HG03342 (cell line): Measurements from ENCODE around the gene RAD23A.
"Not testable (repeated sequence)": the region's sequence is repeated elsewhere in the genome, so short reads cannot be mapped to it uniquely, and the experiment has no call there.

Experiments used
- ATAC-seq: cut with Tn5 transposase; IDR thresholded peaks from one replicate; pipeline ENCODE4 v1.9.1; 2021; ENCODE audit warnings: mild to moderate bottlenecking, moderate library complexity; ENCODE audit not compliant: unreplicated experiment

RAD23A gene

GRCh38 chr19:12937927-12938778 lies 7.5 kb upstream of the RAD23A start, which contains the start of gene CALR:
TSS of gene CALR (plus strand) at chr19:12938609. CDS start at chr19:12938680, 71 bp downstream.
- ATAC-seq = peak; percentile 81

DNA sequence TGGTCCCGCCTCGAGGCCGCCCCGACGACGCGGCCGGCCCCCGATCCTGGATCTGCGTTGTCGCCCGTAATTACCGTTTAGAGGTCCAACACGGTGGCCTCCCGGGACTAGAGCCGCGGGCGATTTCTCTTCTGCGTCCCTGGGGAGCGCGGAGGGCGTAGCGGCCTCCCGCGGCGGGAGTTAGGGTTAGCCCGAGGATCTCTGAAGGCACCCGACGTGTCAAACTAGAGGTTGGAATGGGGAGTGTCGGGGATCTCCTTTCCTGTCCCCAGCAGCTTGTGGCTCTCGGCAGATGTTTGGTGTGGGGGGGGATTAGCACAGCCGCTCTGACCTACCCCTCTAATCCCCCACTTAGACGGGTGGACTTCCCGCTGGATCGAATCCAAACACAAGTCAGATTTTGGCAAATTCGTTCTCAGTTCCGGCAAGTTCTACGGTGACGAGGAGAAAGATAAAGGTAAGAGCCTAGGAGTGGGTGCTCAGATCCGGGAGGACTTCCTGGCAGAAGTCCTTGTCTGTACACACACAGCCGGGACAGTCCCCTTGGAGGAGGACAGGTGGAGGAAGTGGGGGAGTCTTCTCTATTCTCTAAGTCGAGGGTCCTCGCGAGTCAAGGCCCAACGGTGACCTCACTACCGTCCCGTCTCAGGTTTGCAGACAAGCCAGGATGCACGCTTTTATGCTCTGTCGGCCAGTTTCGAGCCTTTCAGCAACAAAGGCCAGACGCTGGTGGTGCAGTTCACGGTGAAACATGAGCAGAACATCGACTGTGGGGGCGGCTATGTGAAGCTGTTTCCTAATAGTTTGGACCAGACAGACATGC lies 6.7 kb upstream of the RAD23A start:
- ATAC-seq = peak; percentile 4

DNA sequence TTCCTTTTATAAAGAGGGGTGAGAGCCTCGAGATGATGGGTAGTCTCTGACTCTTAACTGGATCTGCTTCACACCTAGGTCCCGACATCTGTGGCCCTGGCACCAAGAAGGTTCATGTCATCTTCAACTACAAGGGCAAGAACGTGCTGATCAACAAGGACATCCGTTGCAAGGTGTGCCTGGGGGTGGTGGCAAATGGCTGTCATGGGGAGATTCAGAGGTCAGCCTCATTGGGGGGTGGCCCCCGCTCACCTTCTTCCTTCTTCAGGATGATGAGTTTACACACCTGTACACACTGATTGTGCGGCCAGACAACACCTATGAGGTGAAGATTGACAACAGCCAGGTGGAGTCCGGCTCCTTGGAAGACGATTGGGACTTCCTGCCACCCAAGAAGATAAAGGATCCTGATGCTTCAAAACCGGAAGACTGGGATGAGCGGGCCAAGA lies 5.7 kb upstream of the RAD23A start:
- ATAC-seq = no peak

GRCh38 chr19:12940897-12941296 lies 4.8 kb upstream of the RAD23A start:
- ATAC-seq = no peak

GRCh38 chr19:12943437-12944044 lies 2.1 kb upstream of the RAD23A start:
- ATAC-seq = no peak

DNA sequence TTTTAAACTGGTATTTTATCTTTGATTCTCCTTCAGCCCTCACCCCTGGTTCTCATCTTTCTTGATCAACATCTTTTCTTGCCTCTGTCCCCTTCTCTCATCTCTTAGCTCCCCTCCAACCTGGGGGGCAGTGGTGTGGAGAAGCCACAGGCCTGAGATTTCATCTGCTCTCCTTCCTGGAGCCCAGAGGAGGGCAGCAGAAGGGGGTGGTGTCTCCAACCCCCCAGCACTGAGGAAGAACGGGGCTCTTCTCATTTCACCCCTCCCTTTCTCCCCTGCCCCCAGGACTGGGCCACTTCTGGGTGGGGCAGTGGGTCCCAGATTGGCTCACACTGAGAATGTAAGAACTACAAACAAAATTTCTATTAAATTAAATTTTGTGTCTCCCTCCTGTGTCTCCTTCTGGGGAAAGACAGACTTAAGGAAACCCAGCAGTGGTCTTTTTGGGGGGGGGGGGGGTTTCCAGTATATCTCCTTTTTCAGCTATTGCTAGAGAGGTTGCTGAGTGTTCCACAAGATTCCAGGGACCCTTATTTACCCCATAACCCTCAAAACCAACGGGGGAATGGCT lies 1.5 kb upstream of the RAD23A start:
- ATAC-seq = no peak

GRCh38 chr19:12946092-12946721 lies 545 bp downstream of the RAD23A start:
- ATAC-seq = peak; percentile 26

GRCh38 chr19:12946731-12947496 lies 1.3 kb downstream of the RAD23A start:
- ATAC-seq = no peak

DNA sequence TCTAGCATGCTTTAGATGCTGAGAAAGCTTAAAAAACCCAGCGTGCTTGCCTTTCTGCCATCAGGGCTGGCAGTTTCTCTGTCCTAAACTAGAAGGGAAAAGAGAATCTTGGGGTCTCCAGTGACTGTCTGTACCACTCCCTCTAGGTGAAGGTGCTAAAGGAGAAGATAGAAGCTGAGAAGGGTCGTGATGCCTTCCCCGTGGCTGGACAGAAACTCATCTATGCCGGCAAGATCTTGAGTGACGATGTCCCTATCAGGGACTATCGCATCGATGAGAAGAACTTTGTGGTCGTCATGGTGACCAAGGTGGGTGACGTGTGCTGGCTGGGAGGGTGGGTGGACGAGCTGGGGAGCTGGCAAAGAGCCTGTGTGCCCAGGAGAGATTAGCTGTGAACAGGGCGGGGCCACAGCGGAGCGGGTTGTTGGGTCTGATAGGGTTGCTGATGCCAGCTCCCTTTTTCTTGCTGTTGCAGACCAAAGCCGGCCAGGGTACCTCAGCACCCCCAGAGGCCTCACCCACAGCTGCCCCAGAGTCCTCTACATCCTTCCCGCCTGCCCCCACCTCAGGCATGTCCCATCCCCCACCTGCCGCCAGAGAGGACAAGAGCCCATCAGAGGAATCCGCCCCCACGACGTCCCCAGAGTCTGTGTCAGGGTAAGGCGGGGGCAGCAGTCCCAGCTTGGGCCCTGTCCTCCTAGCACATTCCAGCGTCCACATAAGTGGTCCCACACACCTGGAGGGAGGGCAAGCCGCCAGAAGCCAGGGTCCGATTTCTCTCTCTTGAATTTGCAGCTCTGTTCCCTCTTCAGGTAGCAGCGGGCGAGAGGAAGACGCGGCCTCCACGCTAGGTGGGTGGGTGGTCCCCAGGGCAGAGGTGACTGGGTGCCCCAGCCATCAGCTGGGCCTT lies 2.3 kb downstream of the RAD23A start:
- no peak for ATAC-seq

GRCh38 chr19:12948612-12949362 lies 3.1 kb downstream of the RAD23A start:
- ATAC-seq = no peak

- ATAC-seq = no peak
Measured at GRCh38 chr19:12949363-12950283, 4.0 kb downstream of the RAD23A start.

DNA sequence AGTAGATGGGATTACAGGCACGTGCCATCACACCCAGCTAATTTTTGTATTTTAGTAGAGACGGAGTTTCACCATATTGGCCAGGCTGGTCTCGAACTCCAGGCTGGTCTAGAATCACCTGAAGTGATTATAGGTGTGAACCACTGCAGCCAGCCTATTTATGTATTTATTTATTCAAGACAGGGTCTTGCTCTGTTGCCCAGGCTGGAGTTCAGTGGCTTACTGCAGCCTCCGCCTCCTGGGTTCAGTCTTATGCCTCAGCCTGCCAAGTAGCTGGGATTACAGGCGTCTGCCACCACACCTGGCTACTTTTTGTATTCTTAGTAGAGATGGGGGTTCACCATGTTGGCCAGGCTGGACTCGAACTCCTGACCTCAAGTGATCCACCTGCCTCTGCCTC lies 6.4 kb downstream of the RAD23A start:
- ATAC-seq = not testable (repeated sequence)

DNA sequence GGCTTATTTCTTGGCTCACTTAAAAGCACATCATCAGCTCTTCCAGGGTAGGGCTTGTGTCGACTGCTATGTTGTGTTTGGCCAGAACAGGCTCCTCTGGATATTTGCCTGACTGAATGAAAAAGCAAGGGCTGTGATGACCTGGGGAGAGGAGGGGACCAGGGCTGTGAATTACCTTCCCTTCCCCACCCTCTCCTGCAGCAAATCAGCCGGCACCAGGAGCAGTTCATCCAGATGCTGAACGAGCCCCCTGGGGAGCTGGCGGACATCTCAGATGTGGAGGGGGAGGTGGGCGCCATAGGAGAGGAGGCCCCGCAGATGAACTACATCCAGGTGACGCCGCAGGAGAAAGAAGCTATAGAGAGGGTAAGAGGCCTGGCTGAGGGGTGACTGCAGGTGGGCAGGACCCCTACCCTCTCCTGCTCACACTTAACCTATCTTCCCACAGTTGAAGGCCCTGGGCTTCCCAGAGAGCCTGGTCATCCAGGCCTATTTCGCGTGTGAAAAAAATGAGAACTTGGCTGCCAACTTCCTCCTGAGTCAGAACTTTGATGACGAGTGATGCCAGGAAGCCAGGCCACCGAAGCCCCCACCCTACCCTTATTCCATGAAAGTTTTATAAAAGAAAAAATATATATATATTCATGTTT lies 7.0 kb downstream of the RAD23A start:
- no peak for ATAC-seq

DNA sequence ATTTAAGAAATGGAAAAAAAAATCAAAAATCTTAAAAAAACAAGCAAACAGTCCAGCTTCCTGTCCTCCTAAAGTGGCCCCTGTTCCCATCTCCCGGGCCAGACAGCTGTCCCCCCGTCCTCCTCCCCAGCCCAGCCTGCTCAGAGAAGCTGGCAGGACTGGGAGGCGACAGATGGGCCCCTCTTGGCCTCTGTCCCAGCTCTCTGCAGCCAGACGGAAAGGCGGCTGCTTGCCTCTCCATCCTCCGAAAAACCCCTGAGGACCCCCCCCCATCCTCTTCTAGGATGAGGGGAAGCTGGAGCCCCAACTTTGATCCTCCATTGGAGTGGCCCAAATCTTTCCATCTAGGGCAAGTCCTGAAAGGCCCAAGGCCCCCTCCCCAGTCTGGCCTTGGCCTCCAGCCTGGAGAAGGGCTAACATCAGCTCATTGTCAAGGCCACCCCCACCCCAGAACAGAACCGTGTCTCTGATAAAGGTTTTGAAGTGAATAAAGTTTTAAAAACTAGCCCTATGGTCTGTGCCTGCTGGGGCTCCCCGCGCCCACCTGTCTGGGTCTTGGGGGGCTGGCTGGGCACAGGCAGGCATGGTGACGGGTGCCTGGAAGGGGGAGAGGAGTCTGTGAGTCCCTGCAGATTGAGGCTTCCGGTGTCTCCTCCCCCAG lies 7.6 kb downstream of the RAD23A start:
- ATAC-seq = no peak

DNA sequence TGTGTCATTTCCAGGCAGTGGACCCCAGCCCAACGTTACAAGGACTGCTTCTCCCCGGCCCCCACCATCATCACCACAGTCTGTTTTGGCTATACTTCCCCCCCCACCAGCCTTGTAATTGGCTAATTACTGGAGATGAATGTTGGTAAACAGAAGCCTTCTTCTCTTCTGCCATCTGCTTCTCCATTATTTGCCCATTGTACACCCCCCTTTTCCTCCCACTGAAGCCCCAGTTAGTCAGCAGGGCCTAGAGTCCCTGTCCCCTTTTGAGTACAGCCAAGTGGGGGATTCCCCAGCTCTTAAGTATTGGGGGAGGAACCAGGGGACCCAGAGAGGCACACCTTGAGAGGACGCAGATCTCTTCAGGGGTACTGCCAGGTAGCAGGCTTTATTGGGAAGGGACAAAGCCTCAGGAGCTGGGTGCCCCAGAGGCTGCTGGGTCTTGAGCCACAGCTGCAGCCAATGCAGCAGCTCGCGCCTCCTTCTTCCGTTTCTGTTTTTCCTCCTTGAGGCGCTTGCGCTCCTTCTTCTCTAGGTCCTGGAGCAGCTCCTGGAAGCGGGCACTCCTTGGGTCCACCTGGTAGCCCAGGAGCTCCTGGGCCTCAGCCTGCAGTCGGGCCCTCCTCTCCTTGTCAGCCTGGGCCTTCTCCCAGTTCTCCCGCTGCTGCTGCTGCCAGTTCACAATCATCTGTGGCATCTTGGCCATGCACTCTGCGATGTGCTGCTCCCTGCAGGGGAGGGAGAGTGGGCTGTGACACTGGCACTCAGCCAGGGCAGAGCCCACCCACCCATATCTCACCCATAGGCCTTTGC lies 8.3 kb downstream of the RAD23A start:
- no peak for ATAC-seq
